GM12878 (cell line): ENCODE measurements around the gene UQCC5. TPM values are rescaled to one million over a fixed set of nuclear protein-coding genes. Genes with fewer than 3 reads are reported as not detected.

Experiments
- ATAC-seq: fragments of 200-7000 bp; cut with Tn5 transposase; 3 replicates; pipeline ENCODE4 v1.9.1; 2020; ENCODE audit warnings: mild to moderate bottlenecking, moderate library complexity
- BruUV-seq: library from RNA; stranded (reverse); fragments of 400-500 nt; replicated peaks from 2 replicates; lab custom pipeline; 2021; lab: Mats Ljungman, UMichigan
- CTCF ChIA-PET: fragments of 300-600 bp; sonication (Branson Sonifier 250); formaldehyde crosslinking; extraction: SDS; loops from one replicate; lab custom pipeline; 2021; ENCODE audit warnings: inconsistent platforms; lab: Yijun Ruan, JAX
- POLR2A ChIA-PET: fragments of 350-600 bp; formaldehyde crosslinking; extraction: SDS; loops from one replicate; lab custom pipeline; 2021; ENCODE audit warnings: inconsistent platforms; lab: Charles Lee
- RAD21 ChIA-PET: fragments of 300-600 bp; sonication (Branson Sonifier 250); formaldehyde crosslinking; loops from one replicate; lab custom pipeline; 2023; ENCODE audit warnings: antibody characterized with exemption; ENCODE audit not compliant: unreplicated experiment; lab: Charles Lee
- SMC1A ChIA-PET: fragments of 300-600 bp; sonication (Branson Sonifier 250); formaldehyde crosslinking; loops from one replicate; lab custom pipeline; 2023; ENCODE audit not compliant: unreplicated experiment, uncharacterized antibody; lab: Charles Lee
- DNase-seq: peaks from one replicate; pipeline ENCODE4 v3.0.0-alpha.2; 2011; ENCODE audit warnings: low read depth, low spot score
- FAIRE-seq: peaks from 3 replicates; lab custom pipeline; 2011; peaks lifted over from hg19 to GRCh38; lab: Jason Lieb, UNC
- H2AFZ ChIP-seq: 2 replicates; pipeline ENCODE4 v1.6.0; 2011; ENCODE audit warnings: low read depth, low read length, control low read depth; ENCODE audit not compliant: control insufficient read depth
- H3K27ac ChIP-seq: 2 replicates; pipeline ENCODE4 v1.5.1; 2011; ENCODE audit warnings: control low read depth; ENCODE audit not compliant: control insufficient read depth, insufficient read depth
- H3K27me3 ChIP-seq, 2 experiments: replicated peaks in 1 of 2; 2 replicates each; pipeline versions ENCODE4 v1.6.0 to v1.6.1; 2011; ENCODE audit warnings: low read length in 1 of 2; ENCODE audit not compliant: control insufficient read depth in 2 of 2, insufficient read depth in 2 of 2
- H3K36me3 ChIP-seq, 2 experiments: 2 replicates each; pipeline ENCODE4 v1.5.1; 2011; ENCODE audit warnings: low read length in 1 of 2; ENCODE audit not compliant: control insufficient read depth in 2 of 2, insufficient read depth in 2 of 2
- H3K4me1 ChIP-seq: 2 replicates; pipeline ENCODE4 v1.6.1; 2011; ENCODE audit warnings: mild to moderate bottlenecking, low read length, moderate library complexity, mixed read lengths; ENCODE audit not compliant: control insufficient read depth, insufficient read depth
- H3K4me2 ChIP-seq: 2 replicates; pipeline ENCODE4 v1.6.0; 2011; ENCODE audit warnings: control low read depth; ENCODE audit not compliant: control insufficient read depth, insufficient read depth
- H3K4me3 ChIP-seq: fragments of 200-600 bp; sonication (generic); 2 replicates; pipeline ENCODE4 v1.5.1; 2016
- H3K79me2 ChIP-seq: 2 replicates; pipeline ENCODE4 v1.6.0; 2011; ENCODE audit warnings: low read length; ENCODE audit not compliant: control insufficient read depth, insufficient read depth
- H3K9ac ChIP-seq: 2 replicates; pipeline ENCODE4 v1.8.0; 2011; ENCODE audit warnings: low read length, control low read depth, mixed read lengths; ENCODE audit not compliant: control insufficient read depth, insufficient read depth
- H3K9me3 ChIP-seq: replicated peaks from 3 replicates; pipeline ENCODE4 v1.5.1; 2011; ENCODE audit warnings: mild to moderate bottlenecking, low read length; ENCODE audit not compliant: control insufficient read depth, insufficient read depth
- H4K20me1 ChIP-seq: 2 replicates; pipeline ENCODE4 v1.6.0; 2011; ENCODE audit not compliant: control insufficient read depth, insufficient read depth
- E2F4 ChIP-seq: IDR thresholded peaks from 2 replicates; pipeline ENCODE4 v1.6.1; 2012; ENCODE audit warnings: low read depth, low read length, improper control_type of control experiment
- FOXM1 ChIP-seq: IDR thresholded peaks from 2 replicates; pipeline ENCODE4 v1.6.1; 2012; ENCODE audit warnings: low read depth, mild to moderate bottlenecking, inconsistent platforms, low read length, moderate library complexity
- GATAD2B ChIP-seq: fragments of 450-650 bp; conservative IDR thresholded peaks from 2 replicates; pipeline ENCODE4 v1.6.1; 2017; ENCODE audit warnings: low read depth, mild to moderate bottlenecking, moderate library complexity
- IKZF1 ChIP-seq: fragments of 450-650 bp; conservative IDR thresholded peaks from 2 replicates; pipeline ENCODE4 v1.6.1; 2017; ENCODE audit warnings: antibody characterized with exemption, mild to moderate bottlenecking
- MXI1 ChIP-seq: fragments of 150-350 bp; IDR thresholded peaks from 2 replicates; pipeline ENCODE4 v1.6.1; 2011; ENCODE audit warnings: low read depth, mild to moderate bottlenecking, inconsistent platforms, low read length, improper control_type of control experiment
- NKRF ChIP-seq: fragments of 450-650 bp; conservative IDR thresholded peaks from 2 replicates; pipeline ENCODE4 v1.6.1; 2017; ENCODE audit warnings: mild to moderate bottlenecking, moderate library complexity
- RAD51 ChIP-seq: fragments of 450-650 bp; IDR thresholded peaks from 2 replicates; pipeline ENCODE4 v1.6.1; 2016; ENCODE audit warnings: moderate library complexity, mild to moderate bottlenecking, inconsistent platforms
- SPI1 ChIP-seq: IDR thresholded peaks from 2 replicates; pipeline ENCODE4 v1.6.1; 2011; ENCODE audit warnings: low read depth, mild to moderate bottlenecking, low read length, moderate library complexity, borderline replicate concordance; ENCODE audit not compliant: insufficient read depth
- ZBTB4 ChIP-seq: fragments of 450-650 bp; formaldehyde crosslinking; IDR thresholded peaks from 2 replicates; pipeline ENCODE4 v1.4.0; 2022; ENCODE audit warnings: mild to moderate bottlenecking, moderate library complexity
- WGBS: methylation state at CpG from one replicate; pipeline ENCODE4 v1.1.6; 2016; ENCODE audit warnings: low lambda C conversion rate; ENCODE audit not compliant: insufficient replicate concordance, insufficient coverage; ENCODE audit errors: missing lambda C conversion rate; 5-methylcytosine and 5-hydroxymethylcytosine counted together
- in situ Hi-C: fragments of 300-500 bp; cut with MboI; formaldehyde crosslinking; loops from 9 replicates; pipeline ENCODE4 v1.14.3; 2018; ENCODE audit warnings: mixed read lengths
- intact Hi-C: fragments of 100-400 bp; cut with micrococcal nuclease; formaldehyde crosslinking; loops from one replicate; pipeline ENCODE4 v1.14.2; 2022; ENCODE audit not compliant: unreplicated experiment
- polyA plus RNA-seq, 11 experiments: library from polyadenylated mRNA; depleted of rRNA in 4 of 11; unstranded in 6 of 11; stranded (reverse) in 5 of 11; fragments of >200 nt; fragmentation: Nextera tagmentation in 4 of 11; fragmentation: Illumina TruSeq in 1 of 11; extraction: Ambion mirVana in 4 of 11; extraction: Trizol in 1 of 11; gene quantifications; 1 replicate in 1 of 11; 2 replicates in 10 of 11; pipeline versions ENCODE4 v1.2.1 to v1.2.3, GENCODE V29; 2011 to 2016; ENCODE audit warnings: inconsistent platforms in 2 of 11, missing spikeins in 2 of 11, low read depth in 1 of 11
- total RNA-seq, 4 experiments: library from RNA; depleted of rRNA in 3 of 4; stranded (reverse); fragments of >200 nt in 3 of 4; fragmentation: Illumina TruSeq in 1 of 4; extraction: Trizol in 1 of 4; gene quantifications; 2 replicates each; pipeline versions ENCODE4 v1.2.1 to v1.2.3, GENCODE V29; 2013 to 2021

The UQCC5 gene
- total and polyA plus RNA-seq, 10 of the 15 experiments (the other 5 are each of a cell fraction or from before 2014, with no cell fraction given): 15.1 to 84.8 (median 28.0) TPM

- H3K79me2 ChIP-seq: peaks cover 37% of the 10 kb centered on the region
- FAIRE-seq: no peak
- intact Hi-C loops (loop anchor here (5.0 kb wide), 2 partner anchors 82 to 623 kb away; partner anchors contain the start of genes NISCH and PRKCD), in situ Hi-C loops (no loop called here)
- BruUV-seq: no TSS peak
- H3K4me3 ChIP-seq: peak overlapping the region; percentile 37; the same call in 1 of the 2 replicates
- ATAC-seq: no peak
- POLR2A ChIA-PET: interaction anchor here (1.0 to 1.4 kb wide), 2 partner anchors 11 to 17 kb away, joined by 4 to 5 read pairs; no protein-coding TSS in a partner anchor
- no peak for DNase-seq
- SMC1A ChIA-PET: no interaction called here
- WGBS: 96% methylated on average over 5 of the region's 5 CpGs
- peak overlapping the region; percentile 79 for H3K4me2 ChIP-seq
- H3K36me3 ChIP-seq: peaks cover 0 to 18% of the 10 kb centered on the region in 2 experiments; a peak in 2 of 4 replicates
- no peak overlapping the region for H3K9ac ChIP-seq
- H2AFZ ChIP-seq: no peak overlapping the region
- peaks cover 9% of the 10 kb centered on the region for H3K4me1 ChIP-seq
- H4K20me1 ChIP-seq: no peaks in the 10 kb centered on the region
- RAD21 ChIA-PET: no interaction called here
- peak; percentile 18; the same call in 1 of the 2 replicates for TF ChIP-seq SPI1
- TF ChIP-seq RAD51: no peak
- no peaks in the 10 kb centered on the region for H3K9me3 ChIP-seq
- CTCF ChIA-PET: interaction anchor here (0.7 kb wide), 1 partner anchor 16 kb away, joined by 3 read pairs; no protein-coding TSS in a partner anchor
- no peaks in the 10 kb centered on the region for H3K27me3 ChIP-seq
- no peak overlapping the region for H3K27ac ChIP-seq
Observed at GRCh38 chr3:52539010-52539653, 2.7 kb downstream of the UQCC5 start.

GRCh38 chr3:52541050-52541449 lies 4.6 kb downstream of the UQCC5 start:
- no TSS peak for BruUV-seq
- Histone ChIP-seq H3K4me3 (no peak overlapping the region), H3K4me2 (no peak overlapping the region), H2AFZ (no peak overlapping the region), H3K27me3 (no peaks in the 10 kb centered on the region), H3K79me2 (peaks cover 37% of the 10 kb centered on the region), H4K20me1 (no peaks in the 10 kb centered on the region), H3K27ac (no peak overlapping the region), H3K4me1 (peaks cover 3% of the 10 kb centered on the region), H3K36me3 (peaks cover 0 to 18% of the 10 kb centered on the region in 2 experiments; a peak in 2 of 4 replicates), H3K9me3 (no peaks in the 10 kb centered on the region), H3K9ac (no peak overlapping the region)
- in situ Hi-C loops (no loop called here), intact Hi-C loops (no loop called here)
- WGBS: 100% methylated on average over 2 of the region's 2 CpGs
- ChIA-PET CTCF (no interaction called here), RAD21 (interaction anchor here (1.2 kb wide), 1 partner anchor 82 kb away, joined by 3 read pairs; no protein-coding TSS in a partner anchor), POLR2A (interaction anchor here (0.6 to 1.2 kb wide), 3 partner anchors 11 to 205 kb away, joined by 3 to 7 read pairs (median 4); no protein-coding TSS in a partner anchor), SMC1A (no interaction called here)
- FAIRE-seq: no peak
- ATAC-seq: no peak
- DNase-seq: no peak
- no peak for TF ChIP-seq IKZF1
- TF ChIP-seq E2F4: no peak
- TF ChIP-seq NKRF: no peak
- TF ChIP-seq GATAD2B: no peak
- TF ChIP-seq FOXM1: no peak
- TF ChIP-seq ZBTB4 (CRISPR knock-in tag): no peak
- no peak for TF ChIP-seq MXI1
